ENCODE measurements around the gene CISD3. TPM values are rescaled to one million over a fixed set of nuclear protein-coding genes. Genes with fewer than 3 reads are reported as not detected.

Gene CISD3
- total and polyA plus RNA-seq, 5 donors from 2014 or later: 8.7 to 62.6 (median 38.9) TPM

GRCh38 chr17:38739305-38739704, 9.2 kb downstream of the CISD3 start:
- Mint-ChIP-seq H3K36me3 (no peaks in the 10 kb centered on the region), H3K4me1 (peaks cover 0 to 12% (median 5%) of the 10 kb centered on the region in 4 donors), H3K4me3 (no peak overlapping the region), H3K9me3 (peaks cover 0 to 2% (median 0%) of the 10 kb centered on the region in 7 donors), H3K27ac (no peak overlapping the region), H3K27me3 (no peaks in the 10 kb centered on the region)
- no peak for ATAC-seq (ENCODE audit: low read depth in 2 of 2)
- no peak for DNase-seq
- H3K4me1 ChIP-seq (ENCODE audit: control insufficient read depth, insufficient read depth, low read length, poor library complexity, severe bottlenecking): peaks cover 10% of the 10 kb centered on the region
- no peaks in the 10 kb centered on the region for H3K9me3 ChIP-seq (ENCODE audit: control insufficient read depth in 2 of 2, low read length in 2 of 2)
- no peak overlapping the region for H3K4me3 ChIP-seq (ENCODE audit: low read depth, low read length)
- no peak overlapping the region for H3K27ac ChIP-seq (ENCODE audit: insufficient read depth, low read length, poor library complexity, severe bottlenecking)
- H3K27me3 ChIP-seq (ENCODE audit: control insufficient read depth, insufficient read depth, low read length): no peaks in the 10 kb centered on the region
- no peaks in the 10 kb centered on the region for H3K36me3 ChIP-seq (ENCODE audit: control insufficient read depth, insufficient read depth, low read length)

GRCh38 chr17:38740044-38740443, 9.9 kb downstream of the CISD3 start:
- Mint-ChIP-seq H3K36me3 (no peaks in the 10 kb centered on the region), H3K27me3 (peaks cover 5% of the 10 kb centered on the region), H3K4me1 (peaks cover 0 to 4% (median 0%) of the 10 kb centered on the region in 4 donors), H3K9me3 (peaks cover 0 to 2% (median 0%) of the 10 kb centered on the region in 7 donors), H3K4me3 (no peak overlapping the region), H3K27ac (no peak overlapping the region)
- Histone ChIP-seq H3K9me3 (ENCODE audit: control insufficient read depth in 2 of 2, low read length in 2 of 2) (no peaks in the 10 kb centered on the region), H3K27me3 (ENCODE audit: control insufficient read depth, insufficient read depth, low read length) (no peaks in the 10 kb centered on the region), H3K4me1 (ENCODE audit: control insufficient read depth, insufficient read depth, low read length, poor library complexity, severe bottlenecking) (peaks cover 4% of the 10 kb centered on the region), H3K36me3 (ENCODE audit: control insufficient read depth, insufficient read depth, low read length) (no peaks in the 10 kb centered on the region), H3K27ac (ENCODE audit: insufficient read depth, low read length, poor library complexity, severe bottlenecking) (no peak overlapping the region), H3K4me3 (ENCODE audit: low read depth, low read length) (no peak overlapping the region)
- DNase-seq: no peak
- no peak for ATAC-seq (ENCODE audit: low read depth in 2 of 2)

GRCh38 chr17:38740806-38741205, 10.7 kb downstream of the CISD3 start:
- no peak overlapping the region for H3K4me3 Mint-ChIP-seq
- Histone ChIP-seq H3K36me3 (ENCODE audit: control insufficient read depth, insufficient read depth, low read length) (no peaks in the 10 kb centered on the region), H3K9me3 (ENCODE audit: control insufficient read depth in 2 of 2, low read length in 2 of 2) (no peaks in the 10 kb centered on the region), H3K4me1 (ENCODE audit: control insufficient read depth, insufficient read depth, low read length, poor library complexity, severe bottlenecking) (no peaks in the 10 kb centered on the region), H3K27ac (ENCODE audit: insufficient read depth, low read length, poor library complexity, severe bottlenecking) (no peak overlapping the region), H3K27me3 (ENCODE audit: control insufficient read depth, insufficient read depth, low read length) (no peaks in the 10 kb centered on the region), H3K4me3 (ENCODE audit: low read depth, low read length) (no peak overlapping the region)
- peaks cover 13% of the 10 kb centered on the region for H3K27me3 Mint-ChIP-seq
- no peaks in the 10 kb centered on the region for H3K4me1 Mint-ChIP-seq
- no peaks in the 10 kb centered on the region for H3K36me3 Mint-ChIP-seq
- peaks cover 0 to 2% (median 0%) of the 10 kb centered on the region in 7 donors for H3K9me3 Mint-ChIP-seq
- no peak for DNase-seq
- H3K27ac Mint-ChIP-seq: no peak overlapping the region
- ATAC-seq (ENCODE audit: low read depth in 2 of 2): no peak

GRCh38 chr17:38741461-38741860, 11.3 kb downstream of the CISD3 start:
- H3K36me3 Mint-ChIP-seq: peaks cover 6% of the 10 kb centered on the region
- ATAC-seq (ENCODE audit: low read depth in 2 of 2): no peak
- Histone ChIP-seq H3K36me3 (ENCODE audit: control insufficient read depth, insufficient read depth, low read length) (no peaks in the 10 kb centered on the region), H3K27ac (ENCODE audit: insufficient read depth, low read length, poor library complexity, severe bottlenecking) (no peak overlapping the region), H3K4me3 (ENCODE audit: low read depth, low read length) (no peak overlapping the region), H3K4me1 (ENCODE audit: control insufficient read depth, insufficient read depth, low read length, poor library complexity, severe bottlenecking) (no peaks in the 10 kb centered on the region), H3K9me3 (ENCODE audit: control insufficient read depth in 2 of 2, low read length in 2 of 2) (no peaks in the 10 kb centered on the region), H3K27me3 (ENCODE audit: control insufficient read depth, insufficient read depth, low read length) (peaks cover 4% of the 10 kb centered on the region)
- DNase-seq: no peak
- peaks cover 0 to 2% (median 0%) of the 10 kb centered on the region in 7 donors for H3K9me3 Mint-ChIP-seq
- no peak overlapping the region for H3K4me3 Mint-ChIP-seq
- peaks cover 0 to 6% (median under 1%) of the 10 kb centered on the region in 4 donors for H3K4me1 Mint-ChIP-seq
- H3K27me3 Mint-ChIP-seq: peaks cover 19% of the 10 kb centered on the region
- H3K27ac Mint-ChIP-seq: no peak overlapping the region

GRCh38 chr17:38741921-38742410, 11.8 kb downstream of the CISD3 start:
- Mint-ChIP-seq H3K36me3 (peaks cover 8% of the 10 kb centered on the region), H3K4me3 (no peak overlapping the region), H3K9me3 (peaks cover 0 to 2% (median 0%) of the 10 kb centered on the region in 7 donors), H3K27ac (no peak overlapping the region), H3K4me1 (peaks cover 0 to 11% (median 3%) of the 10 kb centered on the region in 4 donors), H3K27me3 (peaks cover 24% of the 10 kb centered on the region)
- H3K9me3 ChIP-seq (ENCODE audit: control insufficient read depth in 2 of 2, low read length in 2 of 2): no peaks in the 10 kb centered on the region
- DNase-seq: no peak
- no peaks in the 10 kb centered on the region for H3K36me3 ChIP-seq (ENCODE audit: control insufficient read depth, insufficient read depth, low read length)
- H3K27me3 ChIP-seq (ENCODE audit: control insufficient read depth, insufficient read depth, low read length): peaks cover 7% of the 10 kb centered on the region
- peaks cover under 1% of the 10 kb centered on the region for H3K4me1 ChIP-seq (ENCODE audit: control insufficient read depth, insufficient read depth, low read length, poor library complexity, severe bottlenecking)
- no peak overlapping the region for H3K27ac ChIP-seq (ENCODE audit: insufficient read depth, low read length, poor library complexity, severe bottlenecking)
- no peak for ATAC-seq (ENCODE audit: low read depth in 2 of 2)
- no peak overlapping the region for H3K4me3 ChIP-seq (ENCODE audit: low read depth, low read length)

GRCh38 chr17:38742411-38743308, 12.5 kb downstream of the CISD3 start:
- Histone ChIP-seq H3K27me3 (ENCODE audit: control insufficient read depth, insufficient read depth, low read length) (peaks cover 7% of the 10 kb centered on the region), H3K4me1 (ENCODE audit: control insufficient read depth, insufficient read depth, low read length, poor library complexity, severe bottlenecking) (peaks cover 7% of the 10 kb centered on the region), H3K9me3 (ENCODE audit: control insufficient read depth in 2 of 2, low read length in 2 of 2) (no peaks in the 10 kb centered on the region), H3K27ac (ENCODE audit: insufficient read depth, low read length, poor library complexity, severe bottlenecking) (no peak overlapping the region), H3K4me3 (ENCODE audit: low read depth, low read length) (no peak overlapping the region), H3K36me3 (ENCODE audit: control insufficient read depth, insufficient read depth, low read length) (no peaks in the 10 kb centered on the region)
- peaks cover 8% of the 10 kb centered on the region for H3K36me3 Mint-ChIP-seq
- DNase-seq (no peak), ATAC-seq (ENCODE audit: low read depth in 2 of 2) (peak in 1 of 2 donors; percentile 18)
- no peak overlapping the region for H3K27ac Mint-ChIP-seq
- peaks cover 0 to 12% (median 3%) of the 10 kb centered on the region in 4 donors for H3K4me1 Mint-ChIP-seq
- peak overlapping the region in 1 of 4 donors; percentile 17 for H3K4me3 Mint-ChIP-seq
- peaks cover 26% of the 10 kb centered on the region for H3K27me3 Mint-ChIP-seq
- peaks cover 0 to 2% (median 0%) of the 10 kb centered on the region in 7 donors for H3K9me3 Mint-ChIP-seq

GRCh38 chr17:38743556-38744171, 13.5 kb downstream of the CISD3 start:
- peaks cover 8% of the 10 kb centered on the region for H3K36me3 Mint-ChIP-seq
- H3K27me3 Mint-ChIP-seq: peaks cover 26% of the 10 kb centered on the region
- H3K4me3 ChIP-seq (ENCODE audit: low read depth, low read length): no peak overlapping the region
- peaks cover 7% of the 10 kb centered on the region for H3K27me3 ChIP-seq (ENCODE audit: control insufficient read depth, insufficient read depth, low read length)
- H3K27ac ChIP-seq (ENCODE audit: insufficient read depth, low read length, poor library complexity, severe bottlenecking): no peak overlapping the region
- peak overlapping the region in 1 of 3 donors; percentile 26 for H3K27ac Mint-ChIP-seq
- no peaks in the 10 kb centered on the region for H3K9me3 ChIP-seq (ENCODE audit: control insufficient read depth in 2 of 2, low read length in 2 of 2)
- H3K4me1 ChIP-seq (ENCODE audit: control insufficient read depth, insufficient read depth, low read length, poor library complexity, severe bottlenecking): peaks cover 15% of the 10 kb centered on the region
- ATAC-seq (ENCODE audit: low read depth in 2 of 2) (no peak), DNase-seq (no peak)
- H3K36me3 ChIP-seq (ENCODE audit: control insufficient read depth, insufficient read depth, low read length): no peaks in the 10 kb centered on the region
- H3K9me3 Mint-ChIP-seq: peaks cover 0 to 2% (median 0%) of the 10 kb centered on the region in 7 donors
- H3K4me3 Mint-ChIP-seq: peak overlapping the region in 1 of 4 donors; percentile 21
- peaks cover 0 to 16% (median 3%) of the 10 kb centered on the region in 4 donors for H3K4me1 Mint-ChIP-seq

All from CD4-positive, CD25-positive, alpha-beta regulatory T cell (primary cell).